ENCODE data around the gene TRIM8. TPM values are rescaled to one million over a fixed set of nuclear protein-coding genes. Genes with fewer than 3 reads are reported as not detected.

Gene TRIM8
- total RNA-seq, 2 experiments from 2014 or later, result 80.9 to 81.6 TPM

DNA sequence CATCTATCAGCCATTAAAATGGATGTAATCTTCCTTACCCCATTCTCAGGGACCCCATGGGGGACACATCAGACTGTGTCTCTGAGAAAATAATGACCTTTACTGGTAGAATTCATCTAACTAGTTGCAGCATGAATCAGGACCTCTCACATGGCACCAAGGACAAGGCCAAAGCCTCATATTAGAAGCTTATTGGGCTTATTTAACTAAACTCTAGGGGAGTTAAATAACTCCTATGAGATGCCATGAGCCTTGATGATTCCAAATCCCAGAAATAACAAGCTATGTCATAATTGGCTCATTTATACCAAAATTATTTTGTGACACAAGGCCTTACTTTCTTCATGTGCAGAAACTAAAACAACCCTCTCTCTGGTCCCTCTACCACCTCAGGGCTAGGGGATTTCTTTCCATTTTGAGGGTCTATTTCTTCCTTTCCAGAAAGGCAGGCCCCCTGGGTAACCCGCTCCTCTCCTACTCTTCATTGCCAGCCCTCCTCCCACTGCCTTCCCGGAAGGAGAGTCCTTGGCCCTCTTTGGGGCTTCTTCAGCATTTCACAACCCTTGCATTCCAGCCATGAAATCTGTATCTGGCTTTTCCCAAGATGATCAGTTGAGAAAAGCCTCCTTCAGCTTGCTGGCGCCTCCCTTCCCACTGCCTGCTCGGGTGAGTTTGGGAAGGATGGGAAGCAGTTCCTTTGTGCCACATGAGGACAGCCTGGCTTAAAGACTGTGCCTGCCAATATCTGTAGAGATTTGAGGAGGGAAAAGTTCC is 41.8 kb upstream of the TRIM8 start:
- Mint-ChIP-seq H3K9me3 (no peaks in the 10 kb centered on the region), H3K4me1 (ENCODE audit: low read depth) (no peaks in the 10 kb centered on the region), H3K27me3 (no peaks in the 10 kb centered on the region), H3K27ac (no peak overlapping the region), H3K4me3 (no peak overlapping the region), H3K36me3 (ENCODE audit: low read depth) (peaks cover 76% of the 10 kb centered on the region)
- H3K27me3 ChIP-seq (ENCODE audit: control insufficient read depth in 1 of 2, insufficient read depth in 2 of 2, low read length in 2 of 2), result no peaks in the 10 kb centered on the region
- H3K4me1 ChIP-seq (ENCODE audit: insufficient read depth, low read length), result no peaks in the 10 kb centered on the region
- TF ChIP-seq, protein P1, sequence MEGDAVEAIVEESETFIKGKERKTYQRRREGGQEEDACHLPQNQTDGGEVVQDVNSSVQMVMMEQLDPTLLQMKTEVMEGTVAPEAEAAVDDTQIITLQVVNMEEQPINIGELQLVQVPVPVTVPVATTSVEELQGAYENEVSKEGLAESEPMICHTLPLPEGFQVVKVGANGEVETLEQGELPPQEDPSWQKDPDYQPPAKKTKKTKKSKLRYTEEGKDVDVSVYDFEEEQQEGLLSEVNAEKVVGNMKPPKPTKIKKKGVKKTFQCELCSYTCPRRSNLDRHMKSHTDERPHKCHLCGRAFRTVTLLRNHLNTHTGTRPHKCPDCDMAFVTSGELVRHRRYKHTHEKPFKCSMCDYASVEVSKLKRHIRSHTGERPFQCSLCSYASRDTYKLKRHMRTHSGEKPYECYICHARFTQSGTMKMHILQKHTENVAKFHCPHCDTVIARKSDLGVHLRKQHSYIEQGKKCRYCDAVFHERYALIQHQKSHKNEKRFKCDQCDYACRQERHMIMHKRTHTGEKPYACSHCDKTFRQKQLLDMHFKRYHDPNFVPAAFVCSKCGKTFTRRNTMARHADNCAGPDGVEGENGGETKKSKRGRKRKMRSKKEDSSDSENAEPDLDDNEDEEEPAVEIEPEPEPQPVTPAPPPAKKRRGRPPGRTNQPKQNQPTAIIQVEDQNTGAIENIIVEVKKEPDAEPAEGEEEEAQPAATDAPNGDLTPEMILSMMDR (IDR thresholded peaks at IDR 0.05), result no peak
- H3K27ac ChIP-seq (ENCODE audit: low read depth in 1 of 2, low read length in 2 of 2), result no peak overlapping the region
- ATAC-seq (ENCODE audit: poor library complexity) (no peak), DNase-seq (no peak)
- H3K4me3 ChIP-seq (ENCODE audit: low read length), result no peak overlapping the region
- no peaks in the 10 kb centered on the region for H3K9me3 ChIP-seq (ENCODE audit: control insufficient read depth in 1 of 2, insufficient read depth in 1 of 2, low read length in 2 of 2)
- ChIA-PET POLR2A (interaction anchor here (1.0 to 1.4 kb wide), 2 partner anchors 9 to 43 kb away, joined by 3 read pairs; no protein-coding TSS in a partner anchor), CTCF (interaction anchor here (0.7 kb wide), 1 partner anchor 9 kb away, joined by 3 read pairs; no protein-coding TSS in a partner anchor)
- peaks cover 62% of the 10 kb centered on the region for H3K36me3 ChIP-seq (ENCODE audit: insufficient read depth, low read length)
- intact Hi-C loops (cut with DNase I, micrococcal nuclease), result no loop called here

DNA sequence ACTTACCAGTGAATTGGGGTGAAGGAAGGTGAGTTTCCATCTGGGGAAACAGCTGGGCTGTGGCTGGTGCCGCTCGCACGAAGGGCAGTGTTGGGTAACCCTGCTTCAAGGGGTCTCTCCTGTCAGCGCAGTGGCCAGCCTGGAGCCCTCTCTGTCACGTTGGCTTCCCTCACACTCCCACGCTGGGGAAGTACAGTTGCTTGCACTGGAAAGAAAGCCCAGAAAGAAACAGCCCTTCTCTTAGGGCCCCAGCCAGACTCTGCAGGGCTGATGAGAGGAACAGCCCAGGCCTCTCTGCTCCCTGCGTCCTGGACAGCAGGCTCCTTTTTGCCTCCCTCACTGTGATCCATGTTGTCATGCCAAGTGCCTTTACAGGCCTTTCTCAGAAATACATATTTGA is 40.3 kb upstream of the TRIM8 start:
- POLR2A ChIA-PET, result no interaction called here
- CTCF ChIA-PET, result no interaction called here
- H3K9me3 ChIP-seq (ENCODE audit: control insufficient read depth in 1 of 2, insufficient read depth in 1 of 2, low read length in 2 of 2), result no peaks in the 10 kb centered on the region
- DNase-seq (no peak), ATAC-seq (ENCODE audit: poor library complexity) (no peak)
- H3K27me3 ChIP-seq (ENCODE audit: control insufficient read depth in 1 of 2, insufficient read depth in 2 of 2, low read length in 2 of 2), result no peaks in the 10 kb centered on the region
- H3K36me3 ChIP-seq (ENCODE audit: insufficient read depth, low read length), result peaks cover 48% of the 10 kb centered on the region
- H3K27ac ChIP-seq (ENCODE audit: low read depth in 1 of 2, low read length in 2 of 2), result no peak overlapping the region
- Mint-ChIP-seq H3K4me3 (no peak overlapping the region), H3K4me1 (ENCODE audit: low read depth) (no peaks in the 10 kb centered on the region), H3K9me3 (no peaks in the 10 kb centered on the region), H3K36me3 (ENCODE audit: low read depth) (peaks cover 62% of the 10 kb centered on the region), H3K27me3 (no peaks in the 10 kb centered on the region), H3K27ac (no peak overlapping the region)
- no peaks in the 10 kb centered on the region for H3K4me1 ChIP-seq (ENCODE audit: insufficient read depth, low read length)
- intact Hi-C loops (cut with DNase I, micrococcal nuclease), result no loop called here
- no peak overlapping the region for H3K4me3 ChIP-seq (ENCODE audit: low read length)
- TF ChIP-seq, protein P1 (IDR thresholded peaks at IDR 0.05), result no peak

- H3K36me3 Mint-ChIP-seq (ENCODE audit: low read depth), result peaks cover 60% of the 10 kb centered on the region
- POLR2A ChIA-PET, result no interaction called here
- no peaks in the 10 kb centered on the region for H3K9me3 Mint-ChIP-seq
- no peak overlapping the region for H3K4me3 Mint-ChIP-seq
- CTCF ChIA-PET, result no interaction called here
- H3K27me3 Mint-ChIP-seq, result no peaks in the 10 kb centered on the region
- no peak overlapping the region for H3K27ac Mint-ChIP-seq
- DNase-seq, result no peak
- Histone ChIP-seq H3K27me3 (ENCODE audit: control insufficient read depth in 1 of 2, insufficient read depth in 2 of 2, low read length in 2 of 2) (no peaks in the 10 kb centered on the region), H3K9me3 (ENCODE audit: control insufficient read depth in 1 of 2, insufficient read depth in 1 of 2, low read length in 2 of 2) (no peaks in the 10 kb centered on the region), H3K27ac (ENCODE audit: low read depth in 1 of 2, low read length in 2 of 2) (no peak overlapping the region), H3K4me1 (ENCODE audit: insufficient read depth, low read length) (no peaks in the 10 kb centered on the region), H3K4me3 (ENCODE audit: low read length) (no peak overlapping the region), H3K36me3 (ENCODE audit: insufficient read depth, low read length) (peaks cover 43% of the 10 kb centered on the region)
- ATAC-seq (ENCODE audit: poor library complexity), result no peak
- TF ChIP-seq, protein P1 (IDR thresholded peaks at IDR 0.05), result no peak
- no peaks in the 10 kb centered on the region for H3K4me1 Mint-ChIP-seq (ENCODE audit: low read depth)
- intact Hi-C loops (cut with DNase I, micrococcal nuclease), result no loop called here
Measured at GRCh38 chr10:102604439-102604841, 39.8 kb upstream of the TRIM8 start.

All from CD4-positive, alpha-beta T cell (primary cell).